ENCODE data around the gene NRAS.
A peak's percentile ranks its signal among the peaks of the same experiment; 100 is the strongest.

NRAS gene

GRCh38 chr1:114685851-114686250, 30.7 kb downstream of the NRAS start:
- no peak for DNase-seq (ENCODE audit: low read depth, low spot score)

DNA sequence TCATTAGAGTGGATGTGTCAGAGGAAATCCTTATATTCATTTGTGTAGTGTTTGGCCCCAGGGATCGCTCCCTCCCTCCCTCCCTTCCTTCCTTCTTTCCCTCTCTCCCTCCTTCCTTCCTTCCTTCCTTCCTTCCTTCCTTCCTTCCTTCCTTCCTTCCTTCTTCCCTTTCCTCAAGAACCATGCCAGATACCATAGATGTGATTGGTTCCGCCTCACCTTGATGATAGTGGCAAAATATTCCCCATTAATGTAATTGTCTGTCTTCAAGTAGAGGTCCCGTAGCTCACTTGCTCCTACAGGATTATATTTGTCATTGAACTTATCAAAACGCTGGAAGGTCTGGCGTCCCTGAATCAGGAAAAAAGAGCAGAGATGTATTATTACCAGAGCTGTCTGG, 38.9 kb downstream of the NRAS start:
- no peak for DNase-seq (ENCODE audit: low read depth, low spot score)

- no peak for DNase-seq (ENCODE audit: low read depth, low spot score)
Measured at GRCh38 chr1:114676115-114676514, 40.5 kb downstream of the NRAS start.

DNA sequence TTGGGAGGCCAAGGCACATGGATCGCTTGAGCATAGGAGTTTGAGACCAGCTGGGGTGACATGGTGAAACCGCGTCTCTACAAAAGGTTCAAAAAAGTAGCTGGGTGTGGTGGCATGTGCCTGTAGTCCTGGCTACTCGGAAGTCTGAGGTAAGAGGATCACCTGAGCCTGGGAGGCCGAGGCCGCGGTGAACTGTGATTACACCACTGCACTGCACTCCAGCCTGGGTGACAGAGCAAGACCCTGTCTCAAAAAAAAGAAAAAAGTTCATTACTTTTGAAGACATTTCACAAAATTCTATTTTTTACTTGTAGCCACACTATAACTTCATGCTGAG, 44.7 kb downstream of the NRAS start:
- DNase-seq (ENCODE audit: low read depth, low spot score): no peak

GRCh38 chr1:114671011-114671938, 45.3 kb downstream of the NRAS start:
- DNase-seq (ENCODE audit: low read depth, low spot score): peak; percentile 1

- DNase-seq (ENCODE audit: low read depth, low spot score): peak; percentile 96
Measured at GRCh38 chr1:114670083-114671010, 46.2 kb downstream of the NRAS start.

- DNase-seq (ENCODE audit: low read depth, low spot score): no peak
Measured at GRCh38 chr1:114669562-114670082, 46.9 kb downstream of the NRAS start, which contains the start of gene DENND2C. Gene DENND2C, minus strand, starts transcription at chr1:114670049. Its CDS starts 44,065 bp downstream, at chr1:114625984.

DNA sequence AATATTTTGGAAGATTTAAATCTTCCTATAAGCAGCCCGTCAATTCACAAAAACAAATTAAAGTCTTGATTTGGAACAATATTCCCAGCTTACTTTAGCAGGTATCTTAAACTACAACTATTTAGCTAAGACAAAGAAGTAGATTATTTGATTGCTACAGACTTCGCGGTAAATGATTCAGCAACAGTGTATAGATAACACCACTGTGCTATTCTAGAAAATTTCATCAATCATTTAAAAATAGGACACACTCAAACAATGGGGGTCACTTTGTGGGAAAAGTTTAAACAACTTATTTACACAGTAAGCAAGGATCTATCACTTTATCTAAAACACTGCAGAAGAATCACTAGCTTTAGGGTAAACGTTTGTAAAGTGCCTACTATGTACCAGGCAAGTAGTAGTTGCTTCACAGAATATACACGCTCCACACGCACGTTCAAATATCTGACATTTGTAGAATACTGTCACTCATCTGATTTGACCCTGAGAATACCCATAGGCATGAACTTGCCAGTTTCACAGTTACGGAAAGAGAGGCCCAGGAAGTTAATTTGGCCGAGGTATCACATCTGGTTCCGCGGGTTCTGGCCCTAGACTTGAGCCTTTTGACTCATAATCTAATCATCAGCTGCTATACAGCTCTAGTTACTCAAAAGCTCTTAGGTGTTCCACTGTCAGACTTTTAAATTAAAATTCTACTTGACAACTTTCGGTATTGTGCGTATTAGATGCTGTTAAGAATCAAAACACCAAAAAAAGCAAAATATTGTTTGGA, 47.6 kb downstream of the NRAS start:
- no peak for DNase-seq (ENCODE audit: low read depth, low spot score)

- DNase-seq (ENCODE audit: low read depth, low spot score): no peak
Measured at GRCh38 chr1:114668373-114668772, 48.2 kb downstream of the NRAS start.

DNA sequence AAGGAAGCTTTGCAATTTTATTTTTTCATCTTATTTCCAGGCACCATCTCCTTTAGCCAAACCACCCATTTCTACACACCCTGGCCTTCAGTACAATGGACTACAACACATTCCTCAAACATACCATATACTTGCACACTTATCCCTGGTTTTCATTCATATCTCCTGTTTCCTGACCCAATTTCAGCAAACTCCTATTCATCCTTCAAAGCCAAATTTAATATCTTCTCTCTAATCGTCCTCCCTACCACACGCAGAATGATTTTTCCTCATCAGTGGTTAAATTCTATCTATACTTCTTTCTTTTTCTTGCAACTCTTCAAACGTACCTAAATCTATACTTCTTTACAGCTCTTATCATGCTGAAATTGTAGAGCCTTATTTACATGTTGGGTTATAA, 49.6 kb downstream of the NRAS start:
- no peak for DNase-seq (ENCODE audit: low read depth, low spot score)

GRCh38 chr1:114660238-114660637, 56.3 kb downstream of the NRAS start:
- DNase-seq (ENCODE audit: low read depth, low spot score): no peak
